ENCODE results near the gene RIOX2. TPM values are rescaled to one million over a fixed set of nuclear protein-coding genes. Genes with fewer than 3 reads are reported as not detected.

RIOX2 gene
- total and polyA plus RNA-seq, 2 of the 8 experiments (the other 6 are each of a cell fraction or from before 2014, with no cell fraction given) = 3.8 to 16.4 TPM

GRCh38 chr3:97896547-97896946, 75.7 kb downstream of the RIOX2 start:
- no peaks in the 10 kb centered on the region for H3K23me2 ChIP-seq (ENCODE audit: low read depth, low read length)
- no peak overlapping the region for H2AK5ac ChIP-seq (ENCODE audit: low read depth, low read length)
- H3K27me3 ChIP-seq (replicated peaks in 1 of 4; ENCODE audit: control insufficient read depth in 3 of 4, extremely low read depth in 1 of 4, insufficient read depth in 3 of 4, low read length in 3 of 4) = no peaks in the 10 kb centered on the region
- 77 to 100% methylated on average over 1 to 3 of the region's 3 CpGs for WGBS, 2 experiments (ENCODE audit: extremely low coverage in 1 of 2, insufficient coverage in 1 of 2, insufficient read length in 1 of 2, insufficient replicate concordance in 2 of 2, low coverage in 1 of 2, low lambda C conversion rate in 2 of 2, missing lambda C conversion rate in 1 of 2)
- ChIA-PET CTCF (ENCODE audit: partially characterized antibody) (interaction anchor here (1.4 to 1.6 kb wide), 2 partner anchors 11 to 104 kb away, joined by 3 to 5 read pairs; no protein-coding TSS in a partner anchor), POLR2A (ENCODE audit: partially characterized antibody) (no interaction called here)
- H3K18ac ChIP-seq (ENCODE audit: extremely low read depth, low read length) = no peak overlapping the region
- no peak overlapping the region for H2BK15ac ChIP-seq (ENCODE audit: low read length)
- H2BK20ac ChIP-seq (ENCODE audit: low read length) = no peak overlapping the region
- H3K79me1 ChIP-seq (ENCODE audit: low read depth, low read length) = no peaks in the 10 kb centered on the region
- no peak overlapping the region for H2BK120ac ChIP-seq (replicated peaks; ENCODE audit: low read depth, low read length)
- H2BK12ac ChIP-seq (ENCODE audit: low read depth, low read length) = no peak overlapping the region
- no peak overlapping the region for H2BK5ac ChIP-seq (ENCODE audit: low read depth, low read length)
- H3K36me3 ChIP-seq (ENCODE audit: control insufficient read depth in 2 of 4, insufficient read depth in 4 of 4, low read length in 3 of 4) = no peaks in the 10 kb centered on the region; a peak in 1 of 8 replicates
- no peak overlapping the region for H3K4me2 ChIP-seq (ENCODE audit: insufficient read depth in 1 of 2, low read depth in 2 of 2, low read length in 2 of 2)
- H3K4me1 ChIP-seq (replicated peaks in 1 of 4; ENCODE audit: control insufficient read depth in 3 of 4, insufficient read depth in 4 of 4, low read length in 3 of 4) = peaks cover 0 to 4% (median 2%) of the 10 kb centered on the region in 4 experiments; a peak in 1 of 7 replicates
- no peak overlapping the region for H3K27ac ChIP-seq (ENCODE audit: low read depth, low read length)
- no peak for DNase-seq (ENCODE audit: low read depth in 1 of 2, low spot score in 2 of 2)
- H3K9me3 ChIP-seq (ENCODE audit: insufficient read depth in 2 of 2, low read depth in 1 of 2, low read length in 1 of 2) = no peaks in the 10 kb centered on the region
- H3K79me2 ChIP-seq (ENCODE audit: control insufficient read depth in 1 of 2, insufficient read depth in 2 of 2, low read length in 2 of 2) = no peaks in the 10 kb centered on the region
- no peak overlapping the region for H3K4me3 ChIP-seq (ENCODE audit: extremely low read depth in 1 of 4, insufficient read depth in 2 of 4, low read depth in 3 of 4, low read length in 4 of 4)
- H3K56ac ChIP-seq (replicated peaks; ENCODE audit: insufficient read length, low read depth, low read length) = no peak overlapping the region
- H4K20me1 ChIP-seq (replicated peaks in 1 of 2; ENCODE audit: control insufficient read depth in 1 of 2, insufficient read depth in 2 of 2, low read length in 2 of 2) = no peaks in the 10 kb centered on the region
- H4K5ac ChIP-seq (ENCODE audit: insufficient read length, low read depth, low read length) = no peak overlapping the region
- no peak for FAIRE-seq
- H2AFZ ChIP-seq (ENCODE audit: low read length) = no peak overlapping the region
- TF ChIP-seq RAD21 (IDR thresholded peaks at IDR 0.05 in 1 of 2, conservative IDR thresholded peaks at IDR 0.05 in 1 of 2; ENCODE audit: low read depth in 2 of 2, low read length in 2 of 2) (peak; percentile 33 to 48; a peak in 3 of 4 replicates), KDM5A (IDR thresholded peaks at IDR 0.05; ENCODE audit: low read length) (no peak), CTCF (IDR thresholded peaks at IDR 0.05; ENCODE audit: control extremely low read depth in 1 of 3, insufficient read depth in 1 of 3, low read depth in 1 of 3, low read length in 3 of 3) (peak in 2 of 3 experiments; percentile 13 to 21; a peak in 1 of 4 replicates), EP300 (IDR thresholded peaks at IDR 0.05; ENCODE audit: borderline replicate concordance in 1 of 2, low read depth in 2 of 2, low read length in 2 of 2) (no peak)
- no peak overlapping the region for H3K23ac ChIP-seq (ENCODE audit: insufficient read length)
- H3K14ac ChIP-seq (ENCODE audit: insufficient read length) = no peak overlapping the region
- no peak overlapping the region for H3K9ac ChIP-seq (replicated peaks in 1 of 4; ENCODE audit: extremely low read depth in 1 of 4, low read depth in 3 of 4, low read length in 3 of 4)
- no peak overlapping the region for H3K4ac ChIP-seq (replicated peaks; ENCODE audit: insufficient read length, low read depth, low read length)
- H4K91ac ChIP-seq (replicated peaks; ENCODE audit: insufficient read length, low read length) = no peak overlapping the region
- no peak overlapping the region for H4K8ac ChIP-seq (ENCODE audit: extremely low read depth, insufficient read depth, low read length)
